Endothelial cell of umbilical vein (primary cell): Measurements from ENCODE around the gene CUL9. TPM values are rescaled to one million over a fixed set of nuclear protein-coding genes. Genes with fewer than 3 reads are reported as not detected.

Experiments
- BruUV-seq: library from RNA; stranded (reverse); fragments of 400-500 nt; replicated peaks from 2 replicates; lab custom pipeline; 2021; lab: Mats Ljungman, UMichigan
- CTCF ChIA-PET: fragments of 300-600, 350-600 bp; sonication (Branson Sonifier 250); formaldehyde crosslinking; loops from one replicate; lab custom pipeline; 2021; ENCODE audit warnings: antibody characterized with exemption, inconsistent platforms; lab: Charles Lee
- POLR2A ChIA-PET: fragments of 300-600, 350-600 bp; sonication (Branson Sonifier 250); formaldehyde crosslinking; loops from one replicate; lab custom pipeline; 2021; ENCODE audit warnings: antibody characterized with exemption, inconsistent platforms; lab: Charles Lee
- DNase-seq: peaks from one replicate; pipeline ENCODE4 v3.0.0-alpha.2; 2011; ENCODE audit warnings: low read depth, low spot score
- FAIRE-seq: peaks from 2 replicates; lab custom pipeline; 2011; peaks lifted over from hg19 to GRCh38; lab: Jason Lieb, UNC
- H2AFZ ChIP-seq: 2 replicates; pipeline ENCODE4 v1.6.0; 2012; ENCODE audit warnings: low read depth, low read length, control low read depth, inconsistent platforms
- H3K27ac ChIP-seq: 2 replicates; pipeline ENCODE4 v1.5.1; 2011; ENCODE audit warnings: low read depth, mild to moderate bottlenecking, control low read depth, low read length, moderate library complexity; ENCODE audit not compliant: insufficient read depth
- H3K27me3 ChIP-seq, 2 experiments: 2 replicates each; pipeline versions ENCODE4 v1.6.0 to v1.6.1; 2011; ENCODE audit warnings: low read length in 2 of 2, mixed read lengths in 1 of 2; ENCODE audit not compliant: control insufficient read depth in 2 of 2, insufficient read depth in 2 of 2
- H3K36me3 ChIP-seq, 2 experiments: 2 replicates in 1 of 2; 3 replicates in 1 of 2; pipeline ENCODE4 v1.5.1; 2011; ENCODE audit warnings: low read length in 2 of 2, mild to moderate bottlenecking in 1 of 2, moderate library complexity in 1 of 2; ENCODE audit not compliant: control insufficient read depth in 2 of 2, insufficient read depth in 2 of 2; ENCODE audit errors: extremely low read depth in 1 of 2
- H3K4me1 ChIP-seq: 3 replicates; pipeline ENCODE4 v1.5.1; 2011; ENCODE audit warnings: mild to moderate bottlenecking, low read length; ENCODE audit not compliant: control insufficient read depth, insufficient read depth; ENCODE audit errors: extremely low read depth
- H3K4me2 ChIP-seq: 2 replicates; pipeline ENCODE4 v1.6.1; 2011; ENCODE audit warnings: low read length, control low read depth, mixed read lengths; ENCODE audit not compliant: insufficient read depth
- H3K4me3 ChIP-seq, 3 experiments: fragments of 200-600 bp in 1 of 3; sonication (generic), shearing (Covaris generic) in 1 of 3; replicated peaks in 1 of 3; 2 replicates each; pipeline ENCODE4 v1.5.1; 2011 to 2016; ENCODE audit warnings: control low read depth in 3 of 3, low read length in 3 of 3, mild to moderate bottlenecking in 2 of 3, inconsistent platforms in 1 of 3, low read depth in 1 of 3, moderate library complexity in 1 of 3; ENCODE audit not compliant: insufficient read depth in 1 of 3
- H3K79me2 ChIP-seq: 2 replicates; pipeline ENCODE4 v1.6.0; 2012; ENCODE audit warnings: low read length, inconsistent platforms; ENCODE audit not compliant: control insufficient read depth, insufficient read depth
- H3K9ac ChIP-seq: replicated peaks from 2 replicates; pipeline ENCODE3; 2011; ENCODE audit warnings: low read length, control low read depth; ENCODE audit not compliant: insufficient read depth; ENCODE audit errors: extremely low read depth
- H3K9me1 ChIP-seq: replicated peaks from 3 replicates; pipeline ENCODE4 v1.6.0; 2011; ENCODE audit warnings: mild to moderate bottlenecking, low read length; ENCODE audit not compliant: control insufficient read depth, insufficient read depth; ENCODE audit errors: extremely low read depth
- H3K9me3 ChIP-seq: replicated peaks from 2 replicates; pipeline ENCODE4 v1.5.1; 2012; ENCODE audit warnings: low read length, inconsistent platforms; ENCODE audit not compliant: control insufficient read depth, insufficient read depth
- H4K20me1 ChIP-seq: replicated peaks from 2 replicates; pipeline ENCODE3; 2011; ENCODE audit warnings: mild to moderate bottlenecking, low read length; ENCODE audit not compliant: control insufficient read depth, insufficient read depth; ENCODE audit errors: extremely low read depth
- CTCF ChIP-seq, 2 donors: IDR thresholded peaks; 1 replicate in 1 of 2; 2 replicates in 1 of 2; pipeline ENCODE4 v1.5.1; 2011; ENCODE audit warnings: low read length in 2 of 2, mild to moderate bottlenecking in 2 of 2, moderate library complexity in 2 of 2, control low read depth in 1 of 2, inconsistent platforms in 1 of 2, low read depth in 1 of 2; ENCODE audit not compliant: insufficient read depth in 1 of 2; ENCODE audit errors: extremely low read depth in 1 of 2
- EZH2 ChIP-seq: IDR thresholded peaks from 2 replicates; pipeline ENCODE4 v1.6.1; 2012; ENCODE audit warnings: borderline replicate concordance, low read depth, mild to moderate bottlenecking, moderate library complexity, low read length, inconsistent platforms; ENCODE audit not compliant: severe bottlenecking
- FOS ChIP-seq: IDR thresholded peaks from 2 replicates; pipeline ENCODE4 v1.6.1; 2011; ENCODE audit warnings: mild to moderate bottlenecking, low read length, moderate library complexity, borderline replicate concordance; ENCODE audit not compliant: insufficient read depth
- GATA2 ChIP-seq: IDR thresholded peaks from 2 replicates; pipeline ENCODE4 v1.7.0; 2011; ENCODE audit warnings: low read depth, mild to moderate bottlenecking, moderate library complexity, mixed read lengths, low read length; ENCODE audit not compliant: insufficient read length, insufficient read depth
- JUN ChIP-seq: IDR thresholded peaks from 2 replicates; pipeline ENCODE4 v1.6.1; 2011; ENCODE audit warnings: borderline replicate concordance, low read depth; ENCODE audit not compliant: insufficient read length, insufficient read depth
- MAX ChIP-seq: IDR thresholded peaks from 2 replicates; pipeline ENCODE4 v1.6.1; 2011; ENCODE audit not compliant: insufficient read depth, insufficient read length
- MYC ChIP-seq: IDR thresholded peaks from one replicate; pipeline ENCODE4 v1.6.1; 2011; ENCODE audit warnings: mild to moderate bottlenecking, low read depth, low read length
- POLR2A ChIP-seq: IDR thresholded peaks from 2 replicates; pipeline ENCODE4 v1.6.1; 2012; ENCODE audit warnings: low read depth, mild to moderate bottlenecking, control low read depth, low read length
- POLR2AphosphoS5 ChIP-seq: IDR thresholded peaks from 2 replicates; pipeline ENCODE4 v1.6.1; 2012; ENCODE audit warnings: low read depth, mild to moderate bottlenecking, control low read depth, low read length, moderate library complexity; ENCODE audit not compliant: insufficient read depth
- dilution Hi-C: fragments of 300-500 bp; cut with MboI; formaldehyde crosslinking; loops from one replicate; pipeline ENCODE4 v1.15.0; 2019; ENCODE audit warnings: low sequenced_read_pairs; ENCODE audit not compliant: extremely low pct_ligation_motif_present
- intact Hi-C: fragments of 100-400 bp; cut with micrococcal nuclease; formaldehyde crosslinking; loops from one replicate; pipeline ENCODE4 v1.10.0; 2022
- polyA plus RNA-seq, 4 experiments: library from polyadenylated mRNA; depleted of rRNA in 3 of 4; stranded (reverse) in 3 of 4; unstranded in 1 of 4; fragments of >200 nt; gene quantifications; 2 replicates each; pipeline versions ENCODE4 v1.2.1 to v1.2.3, GENCODE V29; 2011 to 2012; ENCODE audit warnings: missing spikeins in 1 of 4
- total RNA-seq: library from RNA; stranded (reverse); gene quantifications from 2 replicates; pipeline ENCODE4 v1.2.3, GENCODE V29; 2021

Gene CUL9
- total and polyA plus RNA-seq, 2 donors (not counting 3 experiments of a cell fraction or from before 2014, with no cell fraction given) = 38.7 to 46.0 TPM

GRCh38 chr6:43149265-43149664 is 32.7 kb upstream of the CUL9 start:
- BruUV-seq = no TSS peak
- no peaks in the 10 kb centered on the region for H3K79me2 ChIP-seq
- intact Hi-C loops (no loop called here), dilution Hi-C loops (no loop called here)
- no peak for TF ChIP-seq CTCF (IDR thresholded peaks at IDR 0.05; ENCODE audit: extremely low read depth in 1 of 2, insufficient read depth in 1 of 2, low read depth in 1 of 2, low read length in 2 of 2)
- no peak for DNase-seq
- no peak for FAIRE-seq
- no peaks in the 10 kb centered on the region for H4K20me1 ChIP-seq
- H3K9ac ChIP-seq = no peak overlapping the region
- H3K36me3 ChIP-seq = no peaks in the 10 kb centered on the region
- H3K4me2 ChIP-seq = no peak overlapping the region
- ChIA-PET POLR2A (interaction anchor here (0.6 kb wide), 1 partner anchor 15 kb away, joined by 3 read pairs; no protein-coding TSS in a partner anchor), CTCF (interaction anchor here (1.0 to 1.3 kb wide), 3 partner anchors 14 to 357 kb away, joined by 3 read pairs; partner anchors contain the start of gene DNPH1)
- no peaks in the 10 kb centered on the region for H3K9me1 ChIP-seq
- H3K4me3 ChIP-seq = no peak overlapping the region
- H3K27me3 ChIP-seq = no peaks in the 10 kb centered on the region
- peaks cover 5% of the 10 kb centered on the region for H3K4me1 ChIP-seq
- no peaks in the 10 kb centered on the region for H3K9me3 ChIP-seq
- H3K27ac ChIP-seq = no peak overlapping the region
- no peak overlapping the region for H2AFZ ChIP-seq

GRCh38 chr6:43150051-43150751 is 31.8 kb upstream of the CUL9 start:
- no peak overlapping the region for H3K27ac ChIP-seq
- dilution Hi-C loops (no loop called here), intact Hi-C loops (no loop called here)
- peak; percentile 53 for DNase-seq
- no peaks in the 10 kb centered on the region for H3K27me3 ChIP-seq
- peak overlapping the region; percentile 20 for H2AFZ ChIP-seq
- no peak overlapping the region for H3K4me2 ChIP-seq
- H3K9ac ChIP-seq = no peak overlapping the region
- no peaks in the 10 kb centered on the region for H3K9me3 ChIP-seq
- ChIA-PET CTCF (interaction anchor here (1.0 kb wide), 1 partner anchor 79 kb away, joined by 3 read pairs; the partner anchor contains the start of gene DNPH1), POLR2A (interaction anchor here (0.6 kb wide), 1 partner anchor 17 kb away, joined by 4 read pairs; no protein-coding TSS in a partner anchor)
- H3K79me2 ChIP-seq = no peaks in the 10 kb centered on the region
- no peak overlapping the region for H3K4me3 ChIP-seq
- H3K9me1 ChIP-seq = no peaks in the 10 kb centered on the region
- peaks cover 5% of the 10 kb centered on the region for H3K4me1 ChIP-seq
- BruUV-seq = no TSS peak
- peak; percentile 82 for FAIRE-seq
- H4K20me1 ChIP-seq = no peaks in the 10 kb centered on the region
- TF ChIP-seq MAX = no peak
- TF ChIP-seq MYC = no peak
- TF ChIP-seq GATA2 = no peak
- TF ChIP-seq POLR2A = no peak
- no peak for TF ChIP-seq JUN
- no peak for TF ChIP-seq CTCF (IDR thresholded peaks at IDR 0.05; ENCODE audit: extremely low read depth in 1 of 2, insufficient read depth in 1 of 2, low read depth in 1 of 2, low read length in 2 of 2)
- no peak for TF ChIP-seq EZH2
- TF ChIP-seq POLR2AphosphoS5 = no peak
- TF ChIP-seq FOS = no peak
- no peaks in the 10 kb centered on the region for H3K36me3 ChIP-seq
